ENCODE data around the gene ERCC2.

Gene ERCC2

GRCh38 chr19:45380107-45380506 lies 9.7 kb upstream of the ERCC2 start:
- no peaks in the 10 kb centered on the region for H3K9me3 Mint-ChIP-seq (ENCODE audit: low read depth)
- H3K27ac Mint-ChIP-seq, result no peak overlapping the region
- H3K4me1 Mint-ChIP-seq (ENCODE audit: low read depth), result no peaks in the 10 kb centered on the region
- H3K4me3 Mint-ChIP-seq, result no peak overlapping the region
- H3K36me3 Mint-ChIP-seq, result no peaks in the 10 kb centered on the region
- peaks cover 4% of the 10 kb centered on the region for H3K27me3 Mint-ChIP-seq

GRCh38 chr19:45376045-45376724 lies 5.8 kb upstream of the ERCC2 start:
- Mint-ChIP-seq H3K4me3 (no peak overlapping the region), H3K27ac (no peak overlapping the region)

GRCh38 chr19:45368737-45369340 lies 1.5 kb downstream of the ERCC2 start:
- no peaks in the 10 kb centered on the region for H3K27me3 Mint-ChIP-seq
- no peaks in the 10 kb centered on the region for H3K36me3 Mint-ChIP-seq
- H3K4me3 Mint-ChIP-seq, result peak overlapping the region; percentile 72
- no peak overlapping the region for H3K27ac Mint-ChIP-seq
- H3K4me1 Mint-ChIP-seq (ENCODE audit: low read depth), result peaks cover 15% of the 10 kb centered on the region
- no peaks in the 10 kb centered on the region for H3K9me3 Mint-ChIP-seq (ENCODE audit: low read depth)

More at GRCh38 chr19:45376045-45376724, 5.8 kb upstream of the ERCC2 start:
- Mint-ChIP-seq H3K4me1 (ENCODE audit: low read depth) (no peaks in the 10 kb centered on the region), H3K27me3 (peaks cover 1% of the 10 kb centered on the region), H3K9me3 (ENCODE audit: low read depth) (no peaks in the 10 kb centered on the region), H3K36me3 (no peaks in the 10 kb centered on the region)

GRCh38 chr19:45368127-45368526 lies 2.2 kb downstream of the ERCC2 start:
- no peak overlapping the region for H3K4me3 Mint-ChIP-seq
- no peak overlapping the region for H3K27ac Mint-ChIP-seq
- no peaks in the 10 kb centered on the region for H3K36me3 Mint-ChIP-seq
- H3K4me1 Mint-ChIP-seq (ENCODE audit: low read depth), result peaks cover 15% of the 10 kb centered on the region
- H3K9me3 Mint-ChIP-seq (ENCODE audit: low read depth), result no peaks in the 10 kb centered on the region
- H3K27me3 Mint-ChIP-seq, result no peaks in the 10 kb centered on the region

GRCh38 chr19:45364696-45365095 lies 5.7 kb downstream of the ERCC2 start:
- no peak overlapping the region for H3K27ac Mint-ChIP-seq
- H3K27me3 Mint-ChIP-seq, result no peaks in the 10 kb centered on the region
- H3K4me3 Mint-ChIP-seq, result no peak overlapping the region
- H3K36me3 Mint-ChIP-seq, result peaks cover 4% of the 10 kb centered on the region
- H3K4me1 Mint-ChIP-seq (ENCODE audit: low read depth), result peaks cover 11% of the 10 kb centered on the region
- no peaks in the 10 kb centered on the region for H3K9me3 Mint-ChIP-seq (ENCODE audit: low read depth)

- Mint-ChIP-seq H3K36me3 (peaks cover 4% of the 10 kb centered on the region), H3K27ac (no peak overlapping the region), H3K9me3 (ENCODE audit: low read depth) (no peaks in the 10 kb centered on the region), H3K4me3 (no peak overlapping the region), H3K4me1 (ENCODE audit: low read depth) (peaks cover 9% of the 10 kb centered on the region), H3K27me3 (no peaks in the 10 kb centered on the region)
These were observed 6.4 kb downstream of the ERCC2 start for GRCh38 chr19:45363861-45364459.

- Mint-ChIP-seq H3K4me1 (ENCODE audit: low read depth) (no peaks in the 10 kb centered on the region), H3K27ac (no peak overlapping the region), H3K27me3 (no peaks in the 10 kb centered on the region), H3K9me3 (ENCODE audit: low read depth) (no peaks in the 10 kb centered on the region), H3K36me3 (peaks cover 4% of the 10 kb centered on the region), H3K4me3 (no peak overlapping the region)
These were observed 8.1 kb downstream of the ERCC2 start for GRCh38 chr19:45362291-45362690.

- Mint-ChIP-seq H3K4me1 (ENCODE audit: low read depth) (no peaks in the 10 kb centered on the region), H3K27ac (no peak overlapping the region), H3K27me3 (no peaks in the 10 kb centered on the region), H3K9me3 (ENCODE audit: low read depth) (no peaks in the 10 kb centered on the region), H3K4me3 (no peak overlapping the region), H3K36me3 (peaks cover 4% of the 10 kb centered on the region)
These were observed 8.8 kb downstream of the ERCC2 start for GRCh38 chr19:45361608-45362007.

- no peaks in the 10 kb centered on the region for H3K9me3 Mint-ChIP-seq (ENCODE audit: low read depth)
- no peaks in the 10 kb centered on the region for H3K4me1 Mint-ChIP-seq (ENCODE audit: low read depth)
- H3K36me3 Mint-ChIP-seq, result peaks cover 4% of the 10 kb centered on the region
- no peak overlapping the region for H3K27ac Mint-ChIP-seq
- H3K4me3 Mint-ChIP-seq, result no peak overlapping the region
- H3K27me3 Mint-ChIP-seq, result no peaks in the 10 kb centered on the region
These were observed 12.1 kb downstream of the ERCC2 start for GRCh38 chr19:45358213-45358792.

GRCh38 chr19:45357445-45357783 lies 13.0 kb downstream of the ERCC2 start:
- Mint-ChIP-seq H3K36me3 (peaks cover 4% of the 10 kb centered on the region), H3K27ac (no peak overlapping the region), H3K4me3 (no peak overlapping the region), H3K4me1 (ENCODE audit: low read depth) (no peaks in the 10 kb centered on the region), H3K27me3 (no peaks in the 10 kb centered on the region), H3K9me3 (ENCODE audit: low read depth) (no peaks in the 10 kb centered on the region)

- Mint-ChIP-seq H3K27me3 (no peaks in the 10 kb centered on the region), H3K4me1 (ENCODE audit: low read depth) (no peaks in the 10 kb centered on the region), H3K9me3 (ENCODE audit: low read depth) (no peaks in the 10 kb centered on the region), H3K27ac (no peak overlapping the region), H3K36me3 (peaks cover 4% of the 10 kb centered on the region), H3K4me3 (no peak overlapping the region)
These were observed 13.5 kb downstream of the ERCC2 start for GRCh38 chr19:45356760-45357444.

GRCh38 chr19:45355910-45356309 lies 14.5 kb downstream of the ERCC2 start:
- no peak overlapping the region for H3K4me3 Mint-ChIP-seq
- H3K36me3 Mint-ChIP-seq, result no peaks in the 10 kb centered on the region
- H3K4me1 Mint-ChIP-seq (ENCODE audit: low read depth), result no peaks in the 10 kb centered on the region
- H3K27ac Mint-ChIP-seq, result no peak overlapping the region
- H3K9me3 Mint-ChIP-seq (ENCODE audit: low read depth), result no peaks in the 10 kb centered on the region
- H3K27me3 Mint-ChIP-seq, result no peaks in the 10 kb centered on the region

- H3K27me3 Mint-ChIP-seq, result no peaks in the 10 kb centered on the region
- H3K4me3 Mint-ChIP-seq, result no peak overlapping the region
- H3K9me3 Mint-ChIP-seq (ENCODE audit: low read depth), result no peaks in the 10 kb centered on the region
- no peak overlapping the region for H3K27ac Mint-ChIP-seq
- H3K4me1 Mint-ChIP-seq (ENCODE audit: low read depth), result no peaks in the 10 kb centered on the region
- no peaks in the 10 kb centered on the region for H3K36me3 Mint-ChIP-seq
These were observed 15.0 kb downstream of the ERCC2 start for GRCh38 chr19:45355402-45355801.

- Mint-ChIP-seq H3K4me3 (no peak overlapping the region), H3K36me3 (no peaks in the 10 kb centered on the region), H3K9me3 (ENCODE audit: low read depth) (no peaks in the 10 kb centered on the region), H3K27ac (no peak overlapping the region), H3K27me3 (no peaks in the 10 kb centered on the region), H3K4me1 (ENCODE audit: low read depth) (no peaks in the 10 kb centered on the region)
These were observed 16.0 kb downstream of the ERCC2 start for GRCh38 chr19:45354241-45354842.
